Glutamatergic neuron (in vitro differentiated cells): ENCODE results near the gene ST7L. TPM values are rescaled to one million over a fixed set of nuclear protein-coding genes. Genes with fewer than 3 reads are reported as not detected.
A peak's percentile ranks its signal among the peaks of the same experiment; 100 is the strongest.

ENCODE experiments used
- DNase-seq: peaks from one replicate; pipeline ENCODE4 v3.0.0; 2022
- H3K27ac Mint-ChIP-seq: one replicate; pipeline ENCODE4 v1.8.0; 2020; ENCODE audit warnings: mild to moderate bottlenecking, mixed read lengths, inconsistent platforms; ENCODE audit not compliant: unreplicated experiment
- H3K27me3 Mint-ChIP-seq: one replicate; pipeline ENCODE4 v1.8.0; 2020; ENCODE audit warnings: mild to moderate bottlenecking, moderate library complexity, mixed read lengths, inconsistent platforms; ENCODE audit not compliant: unreplicated experiment
- H3K36me3 Mint-ChIP-seq: one replicate; pipeline ENCODE4 v1.8.0; 2020; ENCODE audit warnings: mild to moderate bottlenecking, mixed read lengths, inconsistent platforms; ENCODE audit not compliant: unreplicated experiment
- H3K4me1 Mint-ChIP-seq: one replicate; pipeline ENCODE4 v1.8.0; 2020; ENCODE audit warnings: mild to moderate bottlenecking, low read depth, mixed read lengths, inconsistent platforms; ENCODE audit not compliant: unreplicated experiment
- H3K4me3 Mint-ChIP-seq: one replicate; pipeline ENCODE4 v1.8.0; 2020; ENCODE audit warnings: mild to moderate bottlenecking, mixed read lengths, inconsistent platforms; ENCODE audit not compliant: unreplicated experiment
- H3K9me3 Mint-ChIP-seq: one replicate; pipeline ENCODE4 v1.8.0; 2020; ENCODE audit warnings: mild to moderate bottlenecking, moderate library complexity, mixed read lengths, inconsistent platforms; ENCODE audit not compliant: unreplicated experiment
- total RNA-seq: library from RNA; stranded (reverse); fragmentation: NEBNext Ultra II Directional; extraction: Animal tissue kit (Norgen Biotek cat#: 25700); gene quantifications from one replicate; pipeline ENCODE4 v1.2.1, GENCODE V29; 2021; ENCODE audit not compliant: unreplicated experiment
- TF ChIP-seq, protein P1 (sequence below): fragments of 200-600 bp; sonication (generic); IDR thresholded peaks from one replicate; pipeline ENCODE4 v1.5.0; 2021; ENCODE audit not compliant: partially characterized antibody, unreplicated experiment

The ST7L gene
- total RNA-seq, 1 donor from 2014 or later, result 28.3 TPM

- peaks cover 10% of the 10 kb centered on the region for H3K4me1 Mint-ChIP-seq
- H3K27me3 Mint-ChIP-seq, result peaks cover 9% of the 10 kb centered on the region
- peaks cover 15% of the 10 kb centered on the region for H3K9me3 Mint-ChIP-seq
- TF ChIP-seq, protein P1, sequence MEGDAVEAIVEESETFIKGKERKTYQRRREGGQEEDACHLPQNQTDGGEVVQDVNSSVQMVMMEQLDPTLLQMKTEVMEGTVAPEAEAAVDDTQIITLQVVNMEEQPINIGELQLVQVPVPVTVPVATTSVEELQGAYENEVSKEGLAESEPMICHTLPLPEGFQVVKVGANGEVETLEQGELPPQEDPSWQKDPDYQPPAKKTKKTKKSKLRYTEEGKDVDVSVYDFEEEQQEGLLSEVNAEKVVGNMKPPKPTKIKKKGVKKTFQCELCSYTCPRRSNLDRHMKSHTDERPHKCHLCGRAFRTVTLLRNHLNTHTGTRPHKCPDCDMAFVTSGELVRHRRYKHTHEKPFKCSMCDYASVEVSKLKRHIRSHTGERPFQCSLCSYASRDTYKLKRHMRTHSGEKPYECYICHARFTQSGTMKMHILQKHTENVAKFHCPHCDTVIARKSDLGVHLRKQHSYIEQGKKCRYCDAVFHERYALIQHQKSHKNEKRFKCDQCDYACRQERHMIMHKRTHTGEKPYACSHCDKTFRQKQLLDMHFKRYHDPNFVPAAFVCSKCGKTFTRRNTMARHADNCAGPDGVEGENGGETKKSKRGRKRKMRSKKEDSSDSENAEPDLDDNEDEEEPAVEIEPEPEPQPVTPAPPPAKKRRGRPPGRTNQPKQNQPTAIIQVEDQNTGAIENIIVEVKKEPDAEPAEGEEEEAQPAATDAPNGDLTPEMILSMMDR, result no peak
- peak; percentile 93 for DNase-seq
- peak within 1 kb of the TSS; percentile 99 for H3K27ac Mint-ChIP-seq
- peak within 1 kb of the TSS; percentile 91 for H3K4me3 Mint-ChIP-seq
- H3K36me3 Mint-ChIP-seq, result no peaks in the 10 kb centered on the region
These were observed 806 bp upstream of the ST7L start, which contains the start of gene CAPZA1 for GRCh38 chr1:112619518-112620376. Gene CAPZA1, plus strand, starts transcription at chr1:112619832. Its CDS starts 13 bp downstream, at chr1:112619845.

GRCh38 chr1:112618114-112618720 lies 724 bp downstream of the ST7L start:
- Mint-ChIP-seq H3K4me1 (peaks cover 9% of the 10 kb centered on the region), H3K27me3 (peaks cover 9% of the 10 kb centered on the region), H3K27ac (peak overlapping the region; percentile 99), H3K4me3 (peak overlapping the region; percentile 91), H3K36me3 (no peaks in the 10 kb centered on the region), H3K9me3 (peaks cover 15% of the 10 kb centered on the region)
- DNase-seq, result no peak
- TF ChIP-seq, protein P1, result no peak

- H3K36me3 Mint-ChIP-seq, result no peaks in the 10 kb centered on the region
- DNase-seq, result no peak
- peaks cover 5% of the 10 kb centered on the region for H3K27me3 Mint-ChIP-seq
- H3K27ac Mint-ChIP-seq, result no peak overlapping the region
- no peak overlapping the region for H3K4me3 Mint-ChIP-seq
- TF ChIP-seq, protein P1, result peak; percentile 21
- H3K9me3 Mint-ChIP-seq, result peaks cover 9% of the 10 kb centered on the region
- peaks cover 3% of the 10 kb centered on the region for H3K4me1 Mint-ChIP-seq
These were observed 4.4 kb downstream of the ST7L start for GRCh38 chr1:112614460-112615065.

DNA sequence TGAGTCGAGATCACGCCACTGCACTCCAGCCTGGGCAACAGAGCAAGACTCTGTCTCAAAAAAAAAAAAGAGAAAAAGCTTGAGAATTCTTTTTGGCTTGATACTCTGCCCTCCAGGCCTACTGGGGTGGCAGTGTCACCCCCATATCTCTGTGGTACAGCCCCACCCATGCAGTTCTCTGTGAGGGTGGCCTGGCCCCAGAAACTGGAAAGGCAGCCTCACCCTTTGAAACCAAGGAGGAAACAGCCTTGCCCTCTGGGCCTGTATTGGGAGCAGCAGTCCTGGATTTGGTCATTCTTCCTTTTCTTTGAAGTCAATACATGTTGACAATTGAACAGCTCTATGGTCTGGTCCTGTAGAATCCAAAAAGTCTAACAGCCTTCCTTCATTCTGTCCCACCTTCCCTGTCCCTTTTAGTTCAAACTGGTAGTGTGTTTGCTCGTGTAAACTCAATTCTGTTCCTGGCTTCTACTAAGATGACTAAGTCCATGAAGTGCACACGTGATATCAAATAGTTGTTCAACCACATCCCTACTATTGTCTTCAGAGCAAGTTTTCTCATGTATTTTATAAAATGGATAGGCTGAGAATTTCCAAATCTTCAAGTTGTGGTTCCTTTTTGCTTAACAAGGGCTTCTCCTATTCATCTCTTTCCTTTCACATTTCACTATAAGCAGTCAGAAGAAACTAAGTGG lies 13.2 kb downstream of the ST7L start:
- TF ChIP-seq, protein P1, result no peak
- Mint-ChIP-seq H3K4me1 (no peaks in the 10 kb centered on the region), H3K27me3 (no peaks in the 10 kb centered on the region), H3K36me3 (peaks cover 4% of the 10 kb centered on the region), H3K27ac (no peak overlapping the region), H3K4me3 (no peak overlapping the region), H3K9me3 (no peaks in the 10 kb centered on the region)
- DNase-seq, result no peak
